Keratinocyte (primary cell): Measurements from ENCODE around the gene LHX2. TPM values are rescaled to one million over a fixed set of nuclear protein-coding genes. Genes with fewer than 3 reads are reported as not detected.

Source experiments
- DNase-seq: peaks from one replicate; pipeline ENCODE4 v3.0.0-alpha.2; 2011; ENCODE audit warnings: low read depth, missing footprints, low spot score
- FAIRE-seq: peaks from 2 replicates; lab custom pipeline; 2011; peaks lifted over from hg19 to GRCh38; lab: Jason Lieb, UNC
- H2AFZ ChIP-seq: 2 replicates; pipeline ENCODE4 v1.6.0; 2012; ENCODE audit warnings: low read length, control low read depth, inconsistent platforms; ENCODE audit not compliant: control insufficient read depth
- H3K27ac ChIP-seq: 2 replicates; pipeline ENCODE4 v1.5.1; 2011; ENCODE audit warnings: low read length; ENCODE audit not compliant: control insufficient read depth, insufficient read depth
- H3K27me3 ChIP-seq: 3 replicates; pipeline ENCODE4 v1.6.0; 2011; ENCODE audit warnings: low read length; ENCODE audit not compliant: control insufficient read depth, insufficient read depth; ENCODE audit errors: extremely low read depth
- H3K36me3 ChIP-seq, 2 experiments: 2 replicates in 1 of 2; 3 replicates in 1 of 2; pipeline ENCODE4 v1.5.1; 2011; ENCODE audit warnings: low read length in 2 of 2, mild to moderate bottlenecking in 1 of 2; ENCODE audit not compliant: control insufficient read depth in 2 of 2, insufficient read depth in 2 of 2; ENCODE audit errors: extremely low read depth in 1 of 2
- H3K4me1 ChIP-seq: 3 replicates; pipeline ENCODE4 v1.5.1; 2011; ENCODE audit warnings: low read length; ENCODE audit not compliant: control insufficient read depth, insufficient read depth; ENCODE audit errors: extremely low read depth
- H3K4me2 ChIP-seq: 3 replicates; pipeline ENCODE4 v1.6.0; 2011; ENCODE audit warnings: low read depth, low read length; ENCODE audit not compliant: control insufficient read depth, insufficient read depth; ENCODE audit errors: extremely low read depth
- H3K4me3 ChIP-seq, 3 experiments: fragments of 200-600 bp in 1 of 3; sonication (generic) in 1 of 3; 2 replicates in 2 of 3; 3 replicates in 1 of 3; pipeline ENCODE4 v1.5.1; 2011 to 2016; ENCODE audit warnings: low read length in 3 of 3, mild to moderate bottlenecking in 3 of 3, control low read depth in 2 of 3, inconsistent platforms in 1 of 3, low read depth in 1 of 3, mixed read lengths in 1 of 3, mixed run types in 1 of 3, moderate library complexity in 1 of 3; ENCODE audit not compliant: control insufficient read depth in 2 of 3, insufficient read depth in 2 of 3; ENCODE audit errors: extremely low read depth in 1 of 3
- H3K79me2 ChIP-seq: 2 replicates; pipeline ENCODE4 v1.6.0; 2012; ENCODE audit warnings: low read length; ENCODE audit not compliant: control insufficient read depth, insufficient read depth
- H3K9ac ChIP-seq: 3 replicates; pipeline ENCODE4 v1.6.0; 2011; ENCODE audit warnings: low read length; ENCODE audit not compliant: control insufficient read depth, insufficient read depth; ENCODE audit errors: extremely low read depth
- H3K9me1 ChIP-seq: 3 replicates; pipeline ENCODE4 v1.6.0; 2011; ENCODE audit warnings: low read length; ENCODE audit not compliant: control insufficient read depth, insufficient read depth; ENCODE audit errors: extremely low read depth
- H3K9me3 ChIP-seq: 2 replicates; pipeline ENCODE4 v1.5.1; 2012; ENCODE audit warnings: low read depth, low read length; ENCODE audit not compliant: control insufficient read depth
- H4K20me1 ChIP-seq: 3 replicates; pipeline ENCODE4 v1.6.0; 2011; ENCODE audit warnings: low read length; ENCODE audit not compliant: control insufficient read depth, insufficient read depth; ENCODE audit errors: extremely low read depth
- CTCF ChIP-seq, 3 experiments: IDR thresholded peaks in 1 of 3; conservative IDR thresholded peaks in 1 of 3; optimal IDR thresholded peaks in 1 of 3; 2 replicates in 2 of 3; 3 replicates in 1 of 3; pipeline versions ENCODE3 to v1.5.1; 2011; ENCODE audit warnings: low read length in 3 of 3, mild to moderate bottlenecking in 3 of 3, moderate library complexity in 2 of 3, control low read depth in 1 of 3, inconsistent platforms in 1 of 3; ENCODE audit not compliant: insufficient read depth in 2 of 3; ENCODE audit errors: extremely low read depth in 1 of 3
- EZH2 ChIP-seq: IDR thresholded peaks from one replicate; pipeline ENCODE4 v1.6.1; 2012; ENCODE audit warnings: inconsistent platforms, mild to moderate bottlenecking, low read length, moderate library complexity
- dilution Hi-C: fragments of 300-500 bp; cut with MboI; formaldehyde crosslinking; loops from one replicate; pipeline ENCODE4 v1.7.0; 2020; ENCODE audit warnings: low sequenced_read_pairs; ENCODE audit not compliant: extremely low pct_ligation_motif_present
- polyA plus RNA-seq, 5 experiments: library from polyadenylated mRNA; depleted of rRNA in 3 of 5; stranded (reverse) in 3 of 5; stranded (forward) in 1 of 5; unstranded in 1 of 5; fragments of >200 nt; gene quantifications; 1 replicate in 1 of 5; 2 replicates in 3 of 5; 3 replicates in 1 of 5; pipeline versions ENCODE4 v1.2.1 to v1.2.3, GENCODE V29; 2011 to 2012; ENCODE audit warnings: missing spikeins in 2 of 5, low read depth in 1 of 5, low replicate concordance in 1 of 5

LHX2 gene
- polyA plus RNA-seq, 1 donor (not counting 4 experiments of a cell fraction or from before 2014, with no cell fraction given): 0.07 TPM

- no peak overlapping the region for H3K4me2 ChIP-seq
- no peak overlapping the region for H3K27ac ChIP-seq
- dilution Hi-C loops: no loop called here
- no peak overlapping the region for H3K9ac ChIP-seq
- H3K36me3 ChIP-seq: no peaks in the 10 kb centered on the region
- H3K79me2 ChIP-seq: no peaks in the 10 kb centered on the region
- no peaks in the 10 kb centered on the region for H3K9me1 ChIP-seq
- no peak overlapping the region for H3K4me3 ChIP-seq
- H3K27me3 ChIP-seq: peaks cover 52% of the 10 kb centered on the region
- TF ChIP-seq EZH2 (no peak), CTCF (optimal IDR thresholded peaks at IDR 0.05 in 1 of 3, IDR thresholded peaks at IDR 0.05 in 1 of 3, conservative IDR thresholded peaks at IDR 0.05 in 1 of 3; ENCODE audit: extremely low read depth in 1 of 3, insufficient read depth in 2 of 3, low read length in 3 of 3) (no peak)
- H4K20me1 ChIP-seq: peaks cover 3% of the 10 kb centered on the region
- no peak overlapping the region for H2AFZ ChIP-seq
- no peak for FAIRE-seq
- H3K4me1 ChIP-seq: peaks cover 11% of the 10 kb centered on the region
- no peak for DNase-seq
- H3K9me3 ChIP-seq: no peaks in the 10 kb centered on the region
Observed at GRCh38 chr9:124042201-124042721, 30.7 kb downstream of the LHX2 start.

- Histone ChIP-seq H3K4me2 (no peak overlapping the region), H3K36me3 (no peaks in the 10 kb centered on the region), H4K20me1 (peaks cover 3% of the 10 kb centered on the region), H3K9me1 (no peaks in the 10 kb centered on the region), H2AFZ (no peak overlapping the region), H3K9ac (no peak overlapping the region), H3K4me3 (no peak overlapping the region), H3K4me1 (peaks cover 11% of the 10 kb centered on the region), H3K27me3 (peaks cover 34% of the 10 kb centered on the region), H3K9me3 (no peaks in the 10 kb centered on the region), H3K79me2 (no peaks in the 10 kb centered on the region), H3K27ac (no peak overlapping the region)
- dilution Hi-C loops: no loop called here
- FAIRE-seq: no peak
- no peak for DNase-seq
- TF ChIP-seq CTCF (optimal IDR thresholded peaks at IDR 0.05 in 1 of 3, IDR thresholded peaks at IDR 0.05 in 1 of 3, conservative IDR thresholded peaks at IDR 0.05 in 1 of 3; ENCODE audit: extremely low read depth in 1 of 3, insufficient read depth in 2 of 3, low read length in 3 of 3) (no peak), EZH2 (no peak)
Observed at GRCh38 chr9:124044448-124044847, 32.9 kb downstream of the LHX2 start.
